IPS-NIHi7 (cell line): Measurements from ENCODE around the gene LRRC49.
"Not testable (repeated sequence)": the region's sequence is repeated elsewhere in the genome, so short reads cannot be mapped to it uniquely, and the experiment has no call there.

Experiments
- DNase-seq: peaks from one replicate; pipeline ENCODE4 v3.0.0; 2012; ENCODE audit warnings: mixed read lengths; ENCODE audit errors: extremely low spot score

LRRC49 gene

GRCh38 chr15:70995383-70995970, 102.9 kb downstream of the LRRC49 start:
- no peak for DNase-seq

- DNase-seq, result no peak
Measured at GRCh38 chr15:70998319-70998718, 105.7 kb downstream of the LRRC49 start.

DNA sequence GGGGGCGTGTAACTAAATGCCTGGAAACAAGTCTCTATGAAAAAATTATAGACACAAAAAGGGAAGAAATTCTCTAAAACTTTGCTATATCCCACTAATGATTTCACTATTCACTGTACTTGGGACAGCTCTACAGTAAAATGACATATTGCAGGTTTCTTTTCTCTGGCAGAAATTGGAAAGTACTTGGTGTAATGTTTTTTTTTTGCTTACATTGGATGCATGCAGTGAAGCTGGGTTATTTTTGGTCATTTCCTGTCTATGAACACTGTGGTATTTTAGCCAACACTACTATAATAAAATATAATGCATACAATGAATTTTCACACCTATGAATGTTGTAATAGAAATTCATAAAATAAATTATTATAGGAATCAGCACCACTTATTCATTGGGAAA, 109.7 kb downstream of the LRRC49 start:
- DNase-seq, result no peak

DNA sequence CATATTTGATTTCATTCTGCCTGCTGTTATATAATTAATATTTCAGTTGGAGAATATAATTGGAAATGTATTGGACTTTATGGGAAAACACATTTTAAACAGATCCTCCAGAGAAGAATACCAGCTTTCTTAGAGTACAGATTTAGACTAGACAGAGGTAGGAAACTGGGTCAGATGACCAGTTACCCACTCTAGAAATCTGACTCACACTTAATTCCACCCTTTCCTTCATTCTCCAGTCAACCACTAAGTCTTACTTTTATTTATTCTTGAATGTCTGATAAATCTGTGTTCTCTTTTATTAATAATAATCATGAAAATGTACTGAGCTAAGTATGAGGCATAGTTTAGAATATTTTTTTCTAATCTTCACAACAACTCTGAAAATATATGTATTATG, 110.7 kb downstream of the LRRC49 start:
- DNase-seq, result no peak

DNA sequence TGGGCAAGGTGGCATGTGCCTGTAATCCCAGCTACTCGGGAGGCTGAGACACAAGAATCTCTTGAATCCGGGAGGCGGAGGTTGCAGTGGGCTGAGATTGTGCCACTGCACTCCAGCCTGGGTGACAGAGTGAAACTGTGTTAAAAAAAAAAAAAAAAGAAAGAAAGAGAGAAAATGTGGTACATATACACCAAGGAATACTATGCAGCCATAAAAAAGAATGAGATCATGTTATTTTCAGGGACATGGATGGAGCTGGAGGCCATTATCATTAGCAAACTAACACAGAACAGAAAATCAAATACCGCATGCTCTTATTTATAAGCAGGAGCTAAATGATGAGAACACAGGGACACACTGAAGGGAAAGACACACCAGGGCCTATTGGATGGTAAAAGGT, 111.9 kb downstream of the LRRC49 start:
- not testable (repeated sequence) for DNase-seq

- no peak for DNase-seq
Measured at GRCh38 chr15:71005895-71006294, 113.3 kb downstream of the LRRC49 start.

DNA sequence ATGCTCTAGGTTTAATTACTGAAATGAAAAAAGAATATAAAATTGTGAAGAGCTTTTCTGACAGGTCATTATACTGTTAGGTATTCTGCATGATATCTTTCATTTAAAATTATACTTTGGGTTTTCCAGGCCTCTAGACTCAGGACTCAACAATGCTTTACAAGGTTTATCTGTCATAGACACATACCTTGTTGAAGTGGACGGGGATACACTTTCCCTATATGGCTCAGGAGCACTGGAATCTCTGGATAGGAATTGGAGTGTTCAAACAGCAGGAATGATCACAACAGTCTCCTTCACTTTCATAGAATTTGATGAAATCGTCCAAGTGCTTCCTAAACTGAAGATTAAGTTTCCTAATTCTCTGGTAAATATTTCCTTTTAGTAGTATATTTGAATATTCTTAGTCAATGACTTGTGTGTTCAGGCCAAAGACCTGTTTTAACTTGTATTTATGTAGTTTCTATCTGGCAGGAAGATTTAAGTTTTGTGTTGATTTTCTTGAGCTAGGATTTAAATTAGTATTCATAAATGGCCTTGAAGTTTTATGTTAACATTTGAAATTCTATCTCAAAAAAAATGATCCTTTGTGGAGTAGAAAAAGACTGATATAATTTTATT, 115.7 kb downstream of the LRRC49 start:
- DNase-seq, result no peak

DNA sequence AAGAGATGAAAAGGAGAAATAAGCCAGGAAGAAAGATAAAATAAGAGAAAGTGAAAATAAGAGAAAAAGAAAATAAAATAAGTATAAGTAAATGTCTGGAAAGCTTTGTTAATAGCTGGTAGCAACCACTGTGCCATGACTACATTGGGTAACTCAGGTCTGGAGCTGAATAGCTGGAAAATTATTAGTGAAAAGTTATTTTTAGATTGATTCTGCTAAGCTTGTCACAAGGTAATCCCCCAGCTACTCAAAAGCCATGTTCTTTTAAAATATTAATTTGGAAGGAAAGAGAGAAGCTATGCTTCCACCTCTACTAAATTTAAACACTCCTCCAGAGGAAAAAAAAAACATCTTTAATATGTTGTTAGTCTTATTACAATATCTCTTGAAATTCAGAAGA, 117.8 kb downstream of the LRRC49 start:
- no peak for DNase-seq

- no peak for DNase-seq
Measured at GRCh38 chr15:71010997-71011396, 118.4 kb downstream of the LRRC49 start.

DNA sequence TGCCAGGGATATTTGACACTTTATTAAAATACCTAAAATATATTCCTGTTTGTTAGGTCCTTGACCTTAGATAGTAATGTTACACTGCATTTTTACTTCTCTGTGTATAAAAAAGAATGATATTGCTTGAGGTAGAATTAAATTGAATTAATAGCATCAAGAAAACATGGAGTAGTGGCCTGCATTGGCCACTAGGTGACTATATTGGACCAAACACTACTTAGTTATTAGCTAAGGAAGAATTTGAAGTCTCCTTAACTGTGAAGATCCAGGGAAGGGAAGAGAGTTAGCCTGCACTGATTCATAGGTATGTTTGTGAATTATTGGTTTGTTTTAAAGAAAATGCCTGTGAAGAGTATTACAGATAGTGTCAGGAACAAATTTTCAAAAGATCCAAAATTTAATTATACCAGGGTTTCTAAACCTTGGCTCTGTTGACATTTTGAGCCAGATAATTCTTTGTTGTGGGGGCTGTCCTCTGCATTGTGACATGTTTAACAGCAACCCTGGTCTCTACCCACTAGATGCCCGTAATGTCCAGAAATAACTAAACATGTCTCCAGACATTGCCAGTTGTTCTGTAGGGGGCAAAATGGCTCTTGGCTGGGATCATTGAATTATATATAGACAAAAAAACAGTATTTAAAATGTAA, 119.0 kb downstream of the LRRC49 start:
- peak; percentile 46 for DNase-seq

DNA sequence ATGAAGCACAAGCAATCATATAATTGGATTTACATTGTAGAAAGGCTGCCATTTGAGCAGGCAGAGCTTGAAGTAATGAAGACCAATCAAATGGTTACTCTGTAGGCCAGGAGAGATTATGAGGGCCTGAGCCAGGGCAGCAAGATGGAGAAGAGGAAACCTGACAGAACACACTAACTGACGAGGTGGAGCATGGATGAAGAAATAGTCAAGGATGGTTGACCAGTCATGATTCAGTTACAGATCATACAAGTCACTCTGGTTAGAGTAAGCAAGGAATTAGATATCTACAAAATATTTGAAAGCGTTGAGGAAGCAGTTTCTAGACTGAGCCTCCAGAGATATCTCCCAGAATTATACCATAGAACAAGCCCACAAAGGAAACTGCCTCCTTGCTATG, 120.8 kb downstream of the LRRC49 start:
- no peak for DNase-seq

- no peak for DNase-seq
Measured at GRCh38 chr15:71015342-71015741, 122.7 kb downstream of the LRRC49 start.

DNA sequence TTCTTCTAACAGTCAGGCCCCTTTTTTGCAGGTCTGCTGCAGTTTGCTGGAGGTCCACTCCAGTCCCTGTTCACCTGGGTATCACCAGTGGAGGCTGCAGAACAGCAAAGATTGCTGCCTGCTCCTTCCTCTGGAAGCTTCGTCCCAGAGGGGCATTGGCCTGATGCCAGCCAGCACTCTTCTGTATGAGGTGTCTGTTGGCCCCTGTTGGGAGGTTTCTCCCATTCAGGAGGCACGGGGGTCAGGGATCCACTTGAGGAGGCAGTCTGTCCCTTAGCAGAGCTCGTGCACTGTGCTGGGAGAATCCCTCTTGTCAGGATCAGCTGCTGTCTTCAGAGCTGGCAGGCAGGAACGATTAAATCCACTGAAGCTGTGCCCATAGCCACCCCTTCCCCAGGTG, 138.6 kb downstream of the LRRC49 start:
- not testable (repeated sequence) for DNase-seq

GRCh38 chr15:71035478-71035877, 142.9 kb downstream of the LRRC49 start:
- not testable (repeated sequence) for DNase-seq

DNA sequence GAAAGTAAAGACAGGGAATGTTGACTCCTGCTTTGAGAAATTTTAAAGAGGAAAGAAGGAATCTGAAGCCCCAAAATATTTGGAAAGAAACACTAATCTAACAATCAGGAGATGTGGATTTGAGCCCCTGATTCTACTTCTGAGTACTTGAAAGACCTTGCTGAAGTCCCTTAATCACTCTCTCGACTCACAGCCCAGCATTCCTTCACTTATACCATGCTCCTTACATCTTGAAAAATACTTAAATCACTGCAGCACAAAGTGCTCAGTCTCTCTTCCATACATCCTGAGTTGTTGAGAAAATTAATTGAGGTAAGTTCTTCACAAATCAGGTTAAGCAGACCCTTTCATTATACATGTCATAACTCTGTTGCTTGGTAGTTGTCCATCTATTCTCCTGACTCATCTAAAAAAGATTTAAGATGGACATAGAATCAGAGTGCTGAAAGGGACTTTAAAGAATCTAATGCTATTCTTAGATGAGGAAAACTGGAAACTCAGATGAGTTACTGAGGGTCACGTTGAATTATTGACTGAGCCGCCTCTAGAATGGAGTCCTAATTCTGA, 149.8 kb downstream of the LRRC49 start:
- DNase-seq, result no peak

- no peak for DNase-seq
Measured at GRCh38 chr15:71043373-71043772, 150.7 kb downstream of the LRRC49 start.

DNA sequence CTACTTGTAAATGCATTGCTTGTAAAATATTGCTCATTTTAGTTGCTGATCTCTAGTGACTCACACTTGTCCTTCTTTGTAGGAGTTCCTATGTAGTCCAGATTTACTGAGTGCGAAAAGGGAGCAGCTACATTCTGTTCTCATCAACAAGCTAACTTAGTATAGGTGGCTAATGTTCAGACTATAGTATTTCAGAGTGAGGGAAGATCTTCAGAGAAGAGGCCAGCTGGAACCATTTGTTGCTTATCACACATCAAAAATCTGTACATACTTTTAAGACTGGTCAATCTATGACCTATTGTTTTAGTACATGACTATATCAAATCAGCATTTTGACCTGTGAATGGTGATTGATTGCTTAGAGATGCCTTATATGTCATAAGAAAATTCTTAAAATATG, 151.4 kb downstream of the LRRC49 start:
- DNase-seq, result no peak

DNA sequence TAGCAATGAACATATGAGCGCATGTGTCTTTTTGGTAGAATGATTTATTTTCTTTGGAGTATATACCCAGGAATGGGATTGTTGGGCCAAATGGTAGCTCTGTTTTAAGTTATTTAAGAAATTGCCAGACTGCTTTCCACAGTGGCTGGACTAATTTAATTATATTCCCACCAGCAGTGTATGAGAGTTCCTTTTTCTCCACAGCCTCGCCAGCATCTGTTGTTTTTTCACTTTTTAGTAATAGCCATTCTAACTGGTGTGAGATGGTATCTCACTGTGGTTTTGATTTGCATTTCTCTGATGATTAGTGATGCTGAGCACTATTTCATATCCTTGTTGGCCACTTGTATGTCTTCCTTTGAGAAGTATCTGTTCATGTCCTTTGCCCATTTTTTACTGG, 153.5 kb downstream of the LRRC49 start:
- not testable (repeated sequence) for DNase-seq

DNA sequence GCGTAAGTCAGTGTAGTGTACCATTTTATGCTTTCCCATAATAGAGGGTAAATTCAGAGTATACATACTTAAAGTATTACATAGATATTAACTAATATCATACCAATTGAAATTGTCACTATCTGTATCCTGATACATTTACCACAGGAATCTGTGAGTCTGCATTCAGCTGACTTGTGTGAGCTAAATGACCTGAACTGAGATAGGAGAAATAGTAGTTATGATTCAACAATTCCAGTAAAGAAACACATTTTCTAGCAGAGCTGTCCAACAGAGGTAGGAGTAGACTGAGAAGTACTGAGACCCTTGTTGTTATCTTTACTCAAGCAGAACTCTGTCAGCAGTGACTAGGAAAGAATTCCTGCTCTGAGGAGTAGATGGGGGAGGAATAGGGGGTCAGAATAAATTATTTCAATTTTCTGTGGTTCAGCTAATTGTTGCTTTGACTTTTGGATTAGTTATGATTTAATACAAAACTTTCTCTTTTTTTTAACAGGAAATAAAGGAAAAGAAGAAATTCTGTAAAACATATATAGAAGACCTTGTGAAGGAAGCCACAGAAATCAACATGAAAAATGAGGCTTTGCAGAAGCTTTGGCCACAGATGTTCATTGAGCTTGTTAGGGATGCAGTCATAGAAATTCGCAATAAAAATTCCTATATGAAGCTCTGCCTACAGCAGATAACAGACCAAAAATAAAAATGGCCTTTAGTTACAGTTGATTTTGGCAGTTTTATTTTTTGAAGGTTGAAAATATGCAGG, 156.5 kb downstream of the LRRC49 start:
- DNase-seq, result no peak

DNA sequence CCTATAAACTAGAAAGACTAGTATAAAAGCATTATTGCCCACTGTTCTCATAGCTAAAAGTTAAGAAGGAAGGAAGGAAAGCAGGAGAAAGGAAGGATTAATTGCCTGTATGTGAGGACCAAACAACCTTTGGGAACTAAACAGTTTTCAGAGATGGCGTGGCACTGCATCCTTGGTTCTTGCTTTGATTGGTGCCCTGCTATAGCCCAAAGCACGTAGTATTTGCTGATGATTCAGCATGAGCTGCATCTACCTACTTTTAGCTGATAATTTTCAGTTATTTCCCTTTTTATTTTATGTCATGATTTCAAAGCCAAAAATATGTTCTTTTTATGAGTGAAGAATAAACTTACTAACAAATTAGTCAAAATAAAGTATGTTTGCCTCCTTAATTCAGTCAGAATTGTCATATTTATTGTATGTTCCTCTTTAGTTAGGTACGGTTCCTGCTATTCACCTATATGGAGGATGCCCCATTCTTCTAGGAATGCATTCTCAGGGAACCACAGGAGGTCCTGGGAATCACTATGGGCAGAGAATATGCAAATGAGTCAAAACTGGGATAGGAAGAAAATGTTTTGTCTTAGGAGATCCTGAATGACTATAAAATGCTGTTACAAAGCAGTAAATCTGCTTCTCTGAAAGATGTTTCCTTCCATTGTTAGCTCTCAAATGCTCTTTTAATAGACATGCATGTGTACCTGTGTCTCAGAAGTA, 157.2 kb downstream of the LRRC49 start:
- peak; percentile 26 for DNase-seq

- DNase-seq, result no peak
Measured at GRCh38 chr15:71050461-71050860, 157.8 kb downstream of the LRRC49 start.

DNA sequence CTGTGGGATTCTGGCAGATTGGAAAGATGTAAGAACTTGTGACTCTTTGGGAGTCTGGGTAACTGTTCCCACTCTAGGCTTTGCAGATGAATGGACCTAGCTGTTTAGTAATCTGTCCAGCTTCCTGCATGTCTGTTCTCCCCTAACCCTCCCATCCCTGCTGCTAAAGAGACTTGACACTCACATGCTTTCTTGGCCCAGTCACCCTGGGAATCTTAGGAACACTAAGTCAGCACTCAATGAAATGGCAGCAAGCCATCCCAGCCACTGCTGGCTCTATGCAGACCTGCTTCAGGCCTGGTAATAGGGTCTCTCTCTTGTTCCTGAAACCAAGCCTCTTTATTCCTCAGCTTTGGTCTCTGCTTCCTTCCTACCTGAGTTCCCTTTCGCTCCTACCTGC, 158.9 kb downstream of the LRRC49 start:
- no peak for DNase-seq
